GM15510 (cell line): Measurements from ENCODE around the gene IL17RC.
A peak's percentile ranks its signal among the peaks of the same experiment; 100 is the strongest.

Experiments used
- POLR2A ChIP-seq: IDR thresholded peaks from 3 replicates; pipeline ENCODE4 v1.6.1; 2011; ENCODE audit warnings: borderline replicate concordance; ENCODE audit not compliant: insufficient read length; ENCODE audit errors: extremely low read depth

IL17RC gene

DNA sequence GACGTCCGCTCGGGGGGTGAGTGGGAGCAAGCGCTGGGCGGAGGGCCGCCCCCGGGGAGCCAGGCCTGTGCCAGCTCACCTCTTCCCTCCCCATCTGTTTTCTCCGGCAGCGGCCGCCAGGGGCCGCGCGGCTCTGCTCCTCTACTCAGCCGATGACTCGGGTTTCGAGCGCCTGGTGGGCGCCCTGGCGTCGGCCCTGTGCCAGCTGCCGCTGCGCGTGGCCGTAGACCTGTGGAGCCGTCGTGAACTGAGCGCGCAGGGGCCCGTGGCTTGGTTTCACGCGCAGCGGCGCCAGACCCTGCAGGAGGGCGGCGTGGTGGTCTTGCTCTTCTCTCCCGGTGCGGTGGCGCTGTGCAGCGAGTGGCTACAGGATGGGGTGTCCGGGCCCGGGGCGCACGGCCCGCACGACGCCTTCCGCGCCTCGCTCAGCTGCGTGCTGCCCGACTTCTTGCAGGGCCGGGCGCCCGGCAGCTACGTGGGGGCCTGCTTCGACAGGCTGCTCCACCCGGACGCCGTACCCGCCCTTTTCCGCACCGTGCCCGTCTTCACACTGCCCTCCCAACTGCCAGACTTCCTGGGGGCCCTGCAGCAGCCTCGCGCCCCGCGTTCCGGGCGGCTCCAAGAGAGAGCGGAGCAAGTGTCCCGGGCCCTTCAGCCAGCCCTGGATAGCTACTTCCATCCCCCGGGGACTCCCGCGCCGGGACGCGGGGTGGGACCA, 16.1 kb downstream of the IL17RC start:
- TF ChIP-seq POLR2A, result peak; percentile 49

DNA sequence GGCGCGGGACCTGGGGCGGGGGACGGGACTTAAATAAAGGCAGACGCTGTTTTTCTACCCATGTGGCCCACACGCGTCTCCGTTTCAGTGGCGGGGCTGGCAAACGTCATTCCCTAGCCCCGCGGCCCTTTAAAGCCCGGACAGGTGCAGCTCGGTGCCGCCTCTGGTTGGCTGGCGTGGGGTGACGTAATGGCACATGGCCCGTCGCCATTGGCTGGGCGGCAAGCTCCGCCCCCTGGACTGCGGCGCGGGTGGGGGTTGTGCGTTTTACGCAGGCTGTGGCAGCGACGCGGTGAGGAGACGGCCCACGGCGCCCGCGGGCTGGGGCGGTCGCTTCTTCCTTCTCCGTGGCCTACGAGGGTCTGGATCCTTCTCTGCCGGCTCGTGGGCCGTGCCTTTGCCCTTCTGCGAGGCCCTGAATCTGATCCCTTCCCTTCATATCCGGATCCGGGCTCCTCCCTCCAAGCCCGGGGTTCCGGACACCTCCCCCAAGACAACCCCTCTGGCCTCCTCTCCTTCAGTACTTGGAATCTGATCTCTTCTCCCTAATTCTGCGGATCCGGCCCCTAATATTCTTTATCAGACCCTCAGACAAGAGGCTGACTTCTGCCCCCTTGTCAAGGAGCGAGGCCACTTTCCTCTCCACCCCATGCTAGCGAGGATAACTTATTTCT, 16.8 kb downstream of the IL17RC start, which contains the start of gene CRELD1:
Gene CRELD1, plus strand, starts transcription at position 274 of the 674 bp plus-strand sequence. CDS start 605 bp downstream, outside the sequence.
- TF ChIP-seq POLR2A, result peak; percentile 81

DNA sequence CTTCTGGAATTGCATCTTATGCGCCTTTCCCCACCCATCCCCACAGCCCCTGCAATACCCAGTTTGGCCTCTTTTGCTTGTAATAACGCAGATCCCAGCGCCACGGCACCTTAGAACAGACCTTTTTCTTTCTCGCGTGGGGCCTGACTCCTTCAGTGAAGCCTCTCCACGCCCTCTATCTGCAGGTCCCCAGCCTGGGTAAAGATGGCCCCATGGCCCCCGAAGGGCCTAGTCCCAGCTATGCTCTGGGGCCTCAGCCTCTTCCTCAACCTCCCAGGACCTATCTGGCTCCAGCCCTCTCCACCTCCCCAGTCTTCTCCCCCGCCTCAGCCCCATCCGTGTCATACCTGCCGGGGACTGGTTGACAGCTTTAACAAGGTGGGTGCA, 17.3 kb downstream of the IL17RC start:
- no peak for TF ChIP-seq POLR2A

DNA sequence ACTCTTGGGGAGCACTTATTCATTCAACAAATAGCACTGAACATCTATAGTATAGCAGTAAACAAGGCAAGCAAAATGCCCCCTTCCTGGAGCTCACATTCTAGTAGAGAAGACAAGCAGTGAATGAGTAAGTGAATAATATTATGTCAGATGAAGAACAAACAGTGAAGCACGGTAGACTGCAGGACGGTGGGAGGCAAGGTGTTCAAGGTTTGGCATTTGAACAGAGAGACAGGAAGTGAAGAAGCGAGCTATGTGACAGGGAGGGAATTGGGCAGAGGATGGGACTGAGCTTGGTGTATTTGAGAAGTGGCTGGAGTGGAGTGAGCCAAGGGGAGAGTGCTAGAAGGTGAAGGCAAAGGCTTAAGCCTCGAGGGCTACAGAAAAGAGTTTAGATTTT, 18.1 kb downstream of the IL17RC start:
- no peak for TF ChIP-seq POLR2A

DNA sequence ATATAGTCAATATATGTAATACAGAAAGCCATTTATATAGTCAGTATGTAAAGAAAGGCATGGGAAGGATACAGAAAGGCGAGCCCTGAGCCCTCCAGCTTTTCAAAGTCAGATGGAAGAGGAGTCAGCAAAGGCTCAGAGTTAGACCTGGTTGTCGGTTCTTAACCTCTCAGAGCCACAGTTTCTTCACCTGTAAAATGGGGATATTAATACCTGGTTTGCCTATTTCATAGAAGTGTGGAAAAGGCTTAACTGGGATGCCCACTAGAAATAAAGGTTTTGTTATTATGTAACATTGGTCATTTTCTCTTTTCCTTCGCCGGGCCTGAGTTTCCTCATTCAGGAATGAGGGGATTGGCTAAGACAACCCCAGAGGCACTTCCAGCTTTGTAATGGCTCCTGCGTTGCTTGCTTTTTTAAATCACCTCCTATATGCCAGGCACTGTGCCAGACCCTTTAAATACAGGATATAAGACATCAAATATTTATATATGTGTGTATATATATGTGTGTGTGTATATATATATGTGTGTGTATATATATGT, 19.1 kb downstream of the IL17RC start:
- no peak for TF ChIP-seq POLR2A

DNA sequence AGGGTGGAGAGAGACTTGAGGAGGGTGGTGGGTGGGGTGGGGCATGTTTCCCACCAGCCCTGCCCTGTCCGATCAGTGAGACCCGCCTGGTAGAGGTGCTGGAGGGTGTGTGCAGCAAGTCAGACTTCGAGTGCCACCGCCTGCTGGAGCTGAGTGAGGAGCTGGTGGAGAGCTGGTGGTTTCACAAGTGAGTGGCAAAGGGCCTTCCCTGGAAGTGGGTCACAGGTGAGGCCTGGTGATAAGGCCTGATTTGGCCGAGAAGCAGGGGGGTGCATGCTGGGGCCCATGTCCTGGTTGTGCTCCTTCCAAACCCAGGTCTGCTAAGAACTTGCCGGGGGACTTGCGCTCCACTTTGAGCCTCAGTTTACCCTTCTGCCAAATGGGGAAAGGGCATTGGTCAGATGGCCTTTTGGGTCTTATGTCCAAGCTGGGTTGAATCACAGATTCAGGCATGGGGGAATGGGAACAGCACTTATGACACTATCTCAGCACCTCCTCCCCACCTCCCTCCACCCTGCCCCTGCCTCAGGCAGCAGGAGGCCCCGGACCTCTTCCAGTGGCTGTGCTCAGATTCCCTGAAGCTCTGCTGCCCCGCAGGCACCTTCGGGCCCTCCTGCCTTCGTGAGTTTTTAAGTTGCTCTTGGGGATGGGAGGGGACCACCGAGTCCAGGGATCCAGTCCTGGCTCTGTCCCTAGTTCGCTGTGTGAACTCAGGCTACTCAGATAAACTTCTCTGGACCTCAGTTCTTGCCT, 20.8 kb downstream of the IL17RC start:
- TF ChIP-seq POLR2A, result no peak

DNA sequence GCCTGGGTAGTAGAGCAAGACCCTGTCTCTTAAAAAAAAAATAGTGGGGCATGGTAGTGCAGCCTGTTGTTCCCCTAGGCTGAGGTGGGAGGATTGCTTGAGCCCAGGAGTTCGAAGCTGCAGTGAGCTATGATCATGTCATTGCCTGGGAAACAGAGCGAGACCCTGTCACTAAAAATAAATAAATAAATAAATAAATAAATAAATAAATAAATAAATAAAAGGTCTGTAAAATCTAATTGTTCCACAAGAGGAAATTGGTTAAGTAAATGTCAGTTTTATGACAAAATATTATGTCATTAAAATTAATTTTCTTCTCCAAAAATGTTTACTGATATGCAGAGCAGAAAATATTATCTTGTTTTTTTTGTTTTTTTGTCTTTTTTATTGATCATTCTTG, 22.1 kb downstream of the IL17RC start:
- no peak for TF ChIP-seq POLR2A

DNA sequence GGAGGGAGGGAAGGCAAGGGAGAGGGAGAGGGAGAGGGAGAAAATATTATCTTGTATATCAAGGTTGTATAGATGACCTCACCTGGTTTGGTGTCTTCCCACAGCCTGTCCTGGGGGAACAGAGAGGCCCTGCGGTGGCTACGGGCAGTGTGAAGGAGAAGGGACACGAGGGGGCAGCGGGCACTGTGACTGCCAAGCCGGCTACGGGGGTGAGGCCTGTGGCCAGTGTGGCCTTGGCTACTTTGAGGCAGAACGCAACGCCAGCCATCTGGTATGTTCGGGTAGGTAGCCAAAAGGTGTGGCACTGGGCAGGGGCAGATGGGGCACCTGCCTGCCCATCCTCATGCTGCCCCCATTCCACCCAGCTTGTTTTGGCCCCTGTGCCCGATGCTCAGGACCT, 23.8 kb downstream of the IL17RC start:
- no peak for TF ChIP-seq POLR2A

DNA sequence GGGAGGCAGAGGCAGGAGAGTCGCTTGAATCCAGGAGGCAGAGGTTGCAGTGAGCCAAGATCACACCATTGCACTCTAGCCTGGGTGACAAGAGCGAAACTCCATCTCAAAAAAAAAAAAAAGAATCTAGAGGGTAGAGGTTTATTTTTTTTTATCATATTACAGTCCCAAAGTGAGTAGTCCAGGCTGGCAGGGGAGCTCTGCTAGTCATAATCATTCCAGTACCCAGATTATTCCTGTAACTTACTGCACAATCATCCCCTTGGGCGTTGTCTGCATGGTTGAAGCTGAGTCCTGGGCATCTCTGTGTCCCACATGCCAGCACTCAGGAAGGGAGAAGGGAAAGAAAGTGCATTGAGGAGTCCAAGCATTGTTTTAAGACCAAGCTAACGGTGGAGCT, 25.3 kb downstream of the IL17RC start:
- TF ChIP-seq POLR2A, result no peak

DNA sequence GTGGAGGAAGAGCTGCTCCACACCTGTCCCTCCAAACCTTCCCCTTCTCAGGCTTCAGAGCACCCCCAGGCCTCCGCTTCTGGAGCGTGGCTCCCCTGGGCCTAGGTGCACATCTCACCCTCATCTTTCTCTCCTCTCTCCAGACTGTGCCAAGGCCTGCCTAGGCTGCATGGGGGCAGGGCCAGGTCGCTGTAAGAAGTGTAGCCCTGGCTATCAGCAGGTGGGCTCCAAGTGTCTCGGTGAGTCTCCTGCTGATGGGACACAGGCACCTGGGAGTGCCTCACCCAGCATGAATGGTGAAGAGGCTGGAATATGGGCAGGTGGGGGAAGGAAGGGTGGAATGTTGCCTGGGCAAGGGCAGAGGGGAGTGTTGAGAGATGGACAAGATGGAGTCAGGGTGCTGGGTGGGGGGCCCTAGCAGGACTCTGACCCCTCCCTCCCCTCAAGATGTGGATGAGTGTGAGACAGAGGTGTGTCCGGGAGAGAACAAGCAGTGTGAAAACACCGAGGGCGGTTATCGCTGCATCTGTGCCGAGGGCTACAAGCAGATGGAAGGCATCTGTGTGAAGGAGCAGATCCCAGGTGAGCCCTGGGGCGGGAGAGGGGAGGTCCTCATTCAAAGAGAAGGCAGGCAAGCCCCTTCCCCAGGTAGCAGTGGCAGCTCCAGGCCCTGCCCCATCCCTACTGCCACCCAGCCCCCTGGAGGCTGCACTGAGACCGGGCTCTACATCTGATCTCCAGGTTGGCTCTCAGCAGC, 26.2 kb downstream of the IL17RC start:
- no peak for TF ChIP-seq POLR2A

DNA sequence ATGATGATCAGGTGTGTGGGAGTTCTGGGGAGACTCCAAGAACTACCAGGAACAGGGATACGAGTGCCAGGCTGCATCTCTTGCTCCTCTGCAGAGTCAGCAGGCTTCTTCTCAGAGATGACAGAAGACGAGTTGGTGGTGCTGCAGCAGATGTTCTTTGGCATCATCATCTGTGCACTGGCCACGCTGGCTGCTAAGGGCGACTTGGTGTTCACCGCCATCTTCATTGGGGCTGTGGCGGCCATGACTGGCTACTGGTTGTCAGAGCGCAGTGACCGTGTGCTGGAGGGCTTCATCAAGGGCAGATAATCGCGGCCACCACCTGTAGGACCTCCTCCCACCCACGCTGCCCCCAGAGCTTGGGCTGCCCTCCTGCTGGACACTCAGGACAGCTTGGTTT, 27.4 kb downstream of the IL17RC start:
- no peak for TF ChIP-seq POLR2A

DNA sequence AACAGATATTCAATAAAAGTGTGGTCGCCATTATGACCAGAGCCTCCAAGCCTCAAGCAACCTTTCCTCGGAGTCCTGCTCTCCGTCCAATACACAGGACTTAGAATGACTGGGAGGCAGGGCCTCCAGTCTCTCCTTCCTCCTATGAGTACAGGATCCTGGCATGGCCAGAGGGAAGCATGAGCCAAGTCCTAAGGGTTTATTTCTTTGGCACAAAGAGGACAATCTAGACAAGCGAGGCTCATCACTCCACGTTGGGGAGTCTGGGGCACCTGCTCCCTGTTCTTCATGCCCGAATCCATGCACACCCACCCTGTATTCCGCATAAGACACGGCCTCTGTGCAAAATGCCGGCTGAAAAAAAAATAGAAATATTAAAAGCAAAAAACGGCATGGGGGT, 28.5 kb downstream of the IL17RC start:
- no peak for TF ChIP-seq POLR2A

DNA sequence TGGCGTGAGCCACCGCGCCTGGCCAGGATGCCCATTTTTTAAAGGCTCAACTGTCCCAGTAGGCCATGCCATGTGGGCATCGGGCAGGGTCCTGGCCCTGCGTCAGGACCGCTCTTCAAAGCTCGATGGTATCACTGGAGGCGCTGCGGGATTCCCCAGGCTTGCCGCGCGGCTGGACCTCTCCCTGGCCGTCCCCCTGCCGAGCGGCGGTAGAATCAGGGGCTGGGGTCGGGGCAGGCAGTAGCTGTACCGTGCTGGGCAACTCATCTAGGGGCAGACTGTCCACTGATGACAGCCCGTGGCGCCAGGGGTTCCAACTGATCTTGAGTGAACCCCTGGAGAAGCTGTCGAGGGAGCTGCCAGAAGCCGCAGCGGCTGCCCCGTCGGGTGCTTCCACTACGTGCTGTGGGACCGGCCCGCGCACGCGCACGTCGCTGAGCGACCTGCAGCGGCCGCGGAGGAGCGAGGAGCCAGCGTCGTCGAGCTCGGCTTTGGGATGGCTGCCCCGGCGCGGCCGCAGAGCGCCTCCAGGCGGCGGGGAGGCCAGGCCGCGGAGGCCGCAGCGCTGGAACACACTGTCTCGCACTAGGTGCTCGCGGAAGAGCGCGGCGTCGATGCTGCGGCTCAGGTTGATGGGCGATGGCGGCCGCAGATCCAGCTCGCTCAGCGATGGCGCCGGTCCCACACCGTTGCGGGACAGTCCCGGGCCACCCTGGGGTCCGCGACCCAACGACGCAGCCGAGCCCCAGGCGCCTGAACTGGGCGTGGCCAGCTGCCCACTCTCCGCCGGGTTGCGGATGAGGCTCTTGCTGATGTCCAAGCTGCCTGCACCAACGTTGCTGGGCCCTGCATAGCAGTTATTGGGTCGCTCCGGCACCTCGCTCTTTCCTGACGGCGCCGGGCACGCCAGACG, 29.5 kb downstream of the IL17RC start:
- no peak for TF ChIP-seq POLR2A

DNA sequence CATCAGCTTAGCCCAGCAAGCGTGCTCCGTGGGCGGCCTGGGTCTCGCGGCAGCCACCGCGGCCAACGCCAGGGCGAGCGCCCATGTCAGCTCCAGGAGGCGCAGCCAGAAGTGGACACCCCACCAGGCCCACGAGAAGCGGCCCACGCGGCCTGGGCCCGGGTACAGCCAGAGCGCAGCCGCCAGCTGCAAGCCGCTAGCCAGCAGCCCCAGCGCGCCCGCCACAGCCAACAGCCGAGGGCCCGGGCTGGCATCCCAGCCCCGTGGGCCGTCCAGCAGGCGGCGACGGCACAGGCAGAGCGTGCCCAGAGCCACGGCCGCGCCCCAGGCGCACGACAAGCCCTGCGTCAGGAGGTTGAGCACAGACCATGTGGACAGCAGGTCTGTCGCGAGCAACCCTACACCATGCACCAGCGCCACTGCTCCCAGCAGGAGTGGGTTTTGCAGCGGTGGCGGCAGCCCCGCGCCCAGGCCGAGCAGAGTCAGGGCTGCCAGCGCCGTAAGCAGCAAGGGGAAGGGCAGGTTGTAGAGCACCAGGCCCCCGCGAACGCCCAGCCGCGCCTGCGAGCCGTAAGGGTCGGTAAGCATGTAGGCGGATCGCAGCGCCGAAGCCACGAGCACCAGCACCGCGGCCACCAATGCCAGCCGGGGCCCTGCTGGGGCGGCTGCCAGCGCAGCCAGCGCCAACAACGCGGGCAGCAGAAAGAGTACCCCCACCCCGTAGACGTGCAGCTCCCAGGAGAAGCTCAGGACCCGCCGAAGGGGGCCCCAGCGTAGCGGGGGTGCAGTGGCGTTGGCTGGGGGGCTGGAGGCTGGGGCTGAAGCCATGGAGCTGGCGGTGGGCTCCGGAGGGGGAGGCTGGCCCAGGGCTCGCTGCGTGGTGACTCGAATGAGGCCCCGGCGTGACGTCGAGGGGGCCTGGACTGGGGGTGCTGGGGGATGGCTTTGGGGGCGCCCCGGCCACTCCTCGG, 30.4 kb downstream of the IL17RC start:
- no peak for TF ChIP-seq POLR2A
